Upper lobe of left lung (tissue), 6 donors: ENCODE measurements around the gene MEF2C. TPM values are rescaled to one million over a fixed set of nuclear protein-coding genes. Genes with fewer than 3 reads are reported as not detected.

Experiments
- ATAC-seq, 2 donors: fragments of 200-7000 bp; cut with Tn5 transposase; one replicate each; pipeline ENCODE4 v1.9.1; 2022; ENCODE audit warnings: mild to moderate bottlenecking in 2 of 2, moderate library complexity in 2 of 2; ENCODE audit not compliant: low FRiP score in 2 of 2
- DNase-seq, 2 donors: peaks; one replicate each; pipeline ENCODE4 v3.0.0-alpha.2; 2019 to 2020
- H3K27ac ChIP-seq, 4 donors: fragments of 200-600 bp; sonication (generic); one replicate each; pipeline ENCODE4 v1.5.1; 2016 to 2019
- H3K27me3 ChIP-seq, 4 donors: fragments of 200-600 bp; sonication (generic); one replicate each; pipeline ENCODE4 v1.5.1; 2017 to 2019
- H3K36me3 ChIP-seq, 4 donors: fragments of 200-600 bp; sonication (generic); one replicate each; pipeline ENCODE4 v1.5.1; 2016 to 2019
- H3K4me1 ChIP-seq, 4 donors: fragments of 200-600 bp; sonication (generic); one replicate each; pipeline ENCODE4 v1.5.1; 2018 to 2019
- H3K4me3 ChIP-seq, 4 donors: fragments of 200-600 bp; sonication (generic); one replicate each; pipeline ENCODE4 v1.5.1; 2017 to 2019; ENCODE audit warnings: mild to moderate bottlenecking in 2 of 4, moderate library complexity in 1 of 4
- H3K9me3 ChIP-seq, 4 donors: fragments of 200-600 bp; sonication (generic); one replicate each; pipeline ENCODE4 v1.5.1; 2018 to 2019
- CTCF ChIP-seq, 6 experiments: fragments of 450-650 bp in 4 of 6; fragments of 200-600 bp in 2 of 6; sonication (generic) in 2 of 6; IDR thresholded peaks; one replicate each; pipeline ENCODE4 v1.5.1; 2016 to 2019; ENCODE audit warnings: antibody characterized with exemption in 6 of 6
- EP300 ChIP-seq, 4 donors: sonication (generic); formaldehyde crosslinking; IDR thresholded peaks; one replicate each; pipeline ENCODE4 v1.5.1; 2017; ENCODE audit warnings: antibody characterized with exemption in 4 of 4, control low read depth in 2 of 4
- POLR2A ChIP-seq, 4 donors: fragments of 450-650 bp; IDR thresholded peaks; one replicate each; pipeline ENCODE4 v1.5.1; 2016 to 2017; ENCODE audit warnings: antibody characterized with exemption in 4 of 4, mild to moderate bottlenecking in 2 of 4
- POLR2AphosphoS5 ChIP-seq, 2 donors: sonication (generic); formaldehyde crosslinking; IDR thresholded peaks; one replicate each; pipeline ENCODE4 v1.5.1; 2017; ENCODE audit warnings: antibody characterized with exemption in 2 of 2
- WGBS, 2 donors: methylation state at CpG; one replicate each; pipeline ENCODE4 v1.1.5; 2017 to 2018; 5-methylcytosine and 5-hydroxymethylcytosine counted together
- small RNA-seq, 4 donors: library from RNA; depleted of rRNA; stranded (forward); fragments of <200 nt; gene quantifications; one replicate each; pipeline ENCODE3, GENCODE V24; 2016
- total RNA-seq, 6 donors: library from RNA; depleted of rRNA in 4 of 6; stranded (reverse); fragments of >200 nt in 4 of 6; gene quantifications; one replicate each; pipeline versions ENCODE4 v1.1.0 to v1.2.1, GENCODE V29; 2016 to 2021
- donor health status: DM: no; HTN: no; CAD: no; lungs with moderate emphysema.
- donor health status: DM: no; HTN: yes; CAD: no; lungs with severe emphysema.

Gene MEF2C
- total RNA-seq, 6 donors from 2014 or later, result 20.5 to 46.2 (median 35.8) TPM

- Histone ChIP-seq H3K27ac (no peak overlapping the region), H3K4me1 (peaks cover 30 to 38% (median 35%) of the 10 kb centered on the region in 4 donors), H3K36me3 (no peaks in the 10 kb centered on the region), H3K9me3 (no peaks in the 10 kb centered on the region), H3K4me3 (no peak overlapping the region), H3K27me3 (peaks cover 0 to 80% (median 32%) of the 10 kb centered on the region in 4 donors)
- ATAC-seq (no peak), DNase-seq (no peak)
- 8 to 9% methylated on average over 1 of the region's 1 CpG for WGBS, 2 donors
- TF ChIP-seq POLR2AphosphoS5 (IDR thresholded peaks at IDR 0.05) (no peak), EP300 (IDR thresholded peaks at IDR 0.05) (no peak), CTCF (IDR thresholded peaks at IDR 0.05) (no peak), POLR2A (IDR thresholded peaks at IDR 0.05) (no peak)
Measured at GRCh38 chr5:88671106-88671504, 211.9 kb downstream of the MEF2C start.

GRCh38 chr5:88670461-88670860 lies 212.5 kb downstream of the MEF2C start:
- Histone ChIP-seq H3K9me3 (no peaks in the 10 kb centered on the region), H3K4me1 (peaks cover 25 to 33% (median 31%) of the 10 kb centered on the region in 4 donors), H3K36me3 (no peaks in the 10 kb centered on the region), H3K27me3 (peaks cover 0 to 79% (median 32%) of the 10 kb centered on the region in 4 donors), H3K4me3 (no peak overlapping the region), H3K27ac (no peak overlapping the region)
- no peak for DNase-seq
- no peak for ATAC-seq
- TF ChIP-seq CTCF (IDR thresholded peaks at IDR 0.05), result no peak
- no peak for TF ChIP-seq POLR2A (IDR thresholded peaks at IDR 0.05)
- no peak for TF ChIP-seq POLR2AphosphoS5 (IDR thresholded peaks at IDR 0.05)
- no peak for TF ChIP-seq EP300 (IDR thresholded peaks at IDR 0.05)
- WGBS, 2 donors, result 59 to 70% methylated on average over 1 of the region's 1 CpG

- H3K4me3 ChIP-seq, result no peak overlapping the region
- H3K36me3 ChIP-seq, result no peaks in the 10 kb centered on the region
- no peak overlapping the region for H3K27ac ChIP-seq
- H3K27me3 ChIP-seq, result peaks cover 0 to 77% (median 29%) of the 10 kb centered on the region in 4 donors
- no peaks in the 10 kb centered on the region for H3K9me3 ChIP-seq
- TF ChIP-seq POLR2AphosphoS5 (IDR thresholded peaks at IDR 0.05) (no peak), POLR2A (IDR thresholded peaks at IDR 0.05) (no peak), CTCF (IDR thresholded peaks at IDR 0.05) (no peak), EP300 (IDR thresholded peaks at IDR 0.05) (no peak)
- DNase-seq (no peak), ATAC-seq (no peak)
- H3K4me1 ChIP-seq, result peaks cover 16 to 23% (median 21%) of the 10 kb centered on the region in 4 donors
- 59 to 61% methylated on average over 3 of the region's 3 CpGs for WGBS, 2 donors
Measured at GRCh38 chr5:88669371-88670050, 213.5 kb downstream of the MEF2C start.

- TF ChIP-seq CTCF (IDR thresholded peaks at IDR 0.05) (no peak), POLR2AphosphoS5 (IDR thresholded peaks at IDR 0.05) (no peak), POLR2A (IDR thresholded peaks at IDR 0.05) (no peak), EP300 (IDR thresholded peaks at IDR 0.05) (no peak)
- Histone ChIP-seq H3K4me3 (peak overlapping the region in 1 of 4 donors; percentile 49), H3K27me3 (peaks cover 0 to 77% (median 21%) of the 10 kb centered on the region in 4 donors), H3K27ac (no peak overlapping the region), H3K9me3 (no peaks in the 10 kb centered on the region), H3K4me1 (peaks cover 9 to 17% (median 15%) of the 10 kb centered on the region in 4 donors), H3K36me3 (no peaks in the 10 kb centered on the region)
- ATAC-seq (no peak), DNase-seq (peak in 1 of 2 donors; percentile 39)
- 9 to 13% methylated on average over 23 of the region's 23 CpGs for WGBS, 2 donors
Measured at GRCh38 chr5:88667496-88668201, 215.3 kb downstream of the MEF2C start.

Small RNAs within 50 kb of the gene (small RNA-seq; reads per million reads assigned to genes)
- gene AC008525.2, result 0 reads per million in 4 donors
